Measurements from ENCODE around the gene C3orf20.

- TF ChIP-seq EZH2 (IDR thresholded peaks at IDR 0.05; ENCODE audit: borderline replicate concordance, insufficient read depth, low read depth, low read length, poor library complexity, severe bottlenecking): no peak
- TF ChIP-seq, protein P1, sequence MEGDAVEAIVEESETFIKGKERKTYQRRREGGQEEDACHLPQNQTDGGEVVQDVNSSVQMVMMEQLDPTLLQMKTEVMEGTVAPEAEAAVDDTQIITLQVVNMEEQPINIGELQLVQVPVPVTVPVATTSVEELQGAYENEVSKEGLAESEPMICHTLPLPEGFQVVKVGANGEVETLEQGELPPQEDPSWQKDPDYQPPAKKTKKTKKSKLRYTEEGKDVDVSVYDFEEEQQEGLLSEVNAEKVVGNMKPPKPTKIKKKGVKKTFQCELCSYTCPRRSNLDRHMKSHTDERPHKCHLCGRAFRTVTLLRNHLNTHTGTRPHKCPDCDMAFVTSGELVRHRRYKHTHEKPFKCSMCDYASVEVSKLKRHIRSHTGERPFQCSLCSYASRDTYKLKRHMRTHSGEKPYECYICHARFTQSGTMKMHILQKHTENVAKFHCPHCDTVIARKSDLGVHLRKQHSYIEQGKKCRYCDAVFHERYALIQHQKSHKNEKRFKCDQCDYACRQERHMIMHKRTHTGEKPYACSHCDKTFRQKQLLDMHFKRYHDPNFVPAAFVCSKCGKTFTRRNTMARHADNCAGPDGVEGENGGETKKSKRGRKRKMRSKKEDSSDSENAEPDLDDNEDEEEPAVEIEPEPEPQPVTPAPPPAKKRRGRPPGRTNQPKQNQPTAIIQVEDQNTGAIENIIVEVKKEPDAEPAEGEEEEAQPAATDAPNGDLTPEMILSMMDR (IDR thresholded peaks at IDR 0.05): no peak
Measured at GRCh38 chr3:14765060-14765400, 90.1 kb downstream of the C3orf20 start.
